ENCODE data around the gene CELF2. TPM values are rescaled to one million over a fixed set of nuclear protein-coding genes. Genes with fewer than 3 reads are reported as not detected.

Gene CELF2
- polyA plus RNA-seq, 1 donor from 2014 or later = 55.5 TPM

GRCh38 chr10:11223507-11224140 lies 206.0 kb downstream of the CELF2 start:
- no peaks in the 10 kb centered on the region for H3F3A ChIP-seq (ENCODE audit: insufficient read depth, low read length, poor library complexity, severe bottlenecking)
- H3K27ac ChIP-seq (ENCODE audit: low read length) = no peak overlapping the region
- no peak overlapping the region for H3K9ac ChIP-seq (ENCODE audit: low read length)
- TF ChIP-seq, protein P1, sequence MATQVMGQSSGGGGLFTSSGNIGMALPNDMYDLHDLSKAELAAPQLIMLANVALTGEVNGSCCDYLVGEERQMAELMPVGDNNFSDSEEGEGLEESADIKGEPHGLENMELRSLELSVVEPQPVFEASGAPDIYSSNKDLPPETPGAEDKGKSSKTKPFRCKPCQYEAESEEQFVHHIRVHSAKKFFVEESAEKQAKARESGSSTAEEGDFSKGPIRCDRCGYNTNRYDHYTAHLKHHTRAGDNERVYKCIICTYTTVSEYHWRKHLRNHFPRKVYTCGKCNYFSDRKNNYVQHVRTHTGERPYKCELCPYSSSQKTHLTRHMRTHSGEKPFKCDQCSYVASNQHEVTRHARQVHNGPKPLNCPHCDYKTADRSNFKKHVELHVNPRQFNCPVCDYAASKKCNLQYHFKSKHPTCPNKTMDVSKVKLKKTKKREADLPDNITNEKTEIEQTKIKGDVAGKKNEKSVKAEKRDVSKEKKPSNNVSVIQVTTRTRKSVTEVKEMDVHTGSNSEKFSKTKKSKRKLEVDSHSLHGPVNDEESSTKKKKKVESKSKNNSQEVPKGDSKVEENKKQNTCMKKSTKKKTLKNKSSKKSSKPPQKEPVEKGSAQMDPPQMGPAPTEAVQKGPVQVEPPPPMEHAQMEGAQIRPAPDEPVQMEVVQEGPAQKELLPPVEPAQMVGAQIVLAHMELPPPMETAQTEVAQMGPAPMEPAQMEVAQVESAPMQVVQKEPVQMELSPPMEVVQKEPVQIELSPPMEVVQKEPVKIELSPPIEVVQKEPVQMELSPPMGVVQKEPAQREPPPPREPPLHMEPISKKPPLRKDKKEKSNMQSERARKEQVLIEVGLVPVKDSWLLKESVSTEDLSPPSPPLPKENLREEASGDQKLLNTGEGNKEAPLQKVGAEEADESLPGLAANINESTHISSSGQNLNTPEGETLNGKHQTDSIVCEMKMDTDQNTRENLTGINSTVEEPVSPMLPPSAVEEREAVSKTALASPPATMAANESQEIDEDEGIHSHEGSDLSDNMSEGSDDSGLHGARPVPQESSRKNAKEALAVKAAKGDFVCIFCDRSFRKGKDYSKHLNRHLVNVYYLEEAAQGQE (IDR thresholded peaks at IDR 0.05; ENCODE audit: borderline replicate concordance) = no peak
- no peak for TF ChIP-seq TAF1 (IDR thresholded peaks at IDR 0.05; ENCODE audit: low read depth)
- no peak for TF ChIP-seq EZH2 (IDR thresholded peaks at IDR 0.05; ENCODE audit: borderline replicate concordance, insufficient read depth, low read length, poor library complexity, severe bottlenecking)
- no peak for TF ChIP-seq SMC3 (conservative IDR thresholded peaks at IDR 0.05; ENCODE audit: poor library complexity)
- no peak for TF ChIP-seq POLR2AphosphoS5 (IDR thresholded peaks at IDR 0.05)
- no peak for TF ChIP-seq RAD21 (conservative IDR thresholded peaks at IDR 0.05)
- TF ChIP-seq CTCF (IDR thresholded peaks at IDR 0.05; ENCODE audit: poor library complexity, severe bottlenecking) = no peak
- no peak for TF ChIP-seq MXI1 (conservative IDR thresholded peaks at IDR 0.05; ENCODE audit: poor library complexity, severe bottlenecking)
- TF ChIP-seq EP300 (conservative IDR thresholded peaks at IDR 0.05; ENCODE audit: poor library complexity, severe bottlenecking) = no peak
- H4K20me1 ChIP-seq (ENCODE audit: insufficient read depth) = no peaks in the 10 kb centered on the region
- H3K4me2 ChIP-seq (ENCODE audit: low read length) = no peak overlapping the region
- H3K27me3 ChIP-seq (ENCODE audit: insufficient read depth, low read depth, low read length) = no peaks in the 10 kb centered on the region
- H3K9me3 ChIP-seq (ENCODE audit: low read length) = no peaks in the 10 kb centered on the region
- no peak overlapping the region for H2AFZ ChIP-seq (ENCODE audit: low read depth, low read length)
- peaks cover 8% of the 10 kb centered on the region for H3K36me3 ChIP-seq (ENCODE audit: insufficient read depth, low read length)
- H3K4me3 ChIP-seq (ENCODE audit: low read length) = no peak overlapping the region
- H3K79me2 ChIP-seq (replicated peaks; ENCODE audit: insufficient read depth, low read length) = no peaks in the 10 kb centered on the region
- H3K9me2 ChIP-seq (ENCODE audit: insufficient read depth, low read length) = no peaks in the 10 kb centered on the region

GRCh38 chr10:11224321-11224720 lies 206.6 kb downstream of the CELF2 start:
- H3K27ac ChIP-seq (ENCODE audit: low read length) = no peak overlapping the region

More at GRCh38 chr10:11224321-11224720, 206.6 kb downstream of the CELF2 start:
- H3K4me3 ChIP-seq (ENCODE audit: low read length) = no peak overlapping the region
- H3K27me3 ChIP-seq (ENCODE audit: insufficient read depth, low read depth, low read length) = no peaks in the 10 kb centered on the region
- peaks cover 8% of the 10 kb centered on the region for H3K36me3 ChIP-seq (ENCODE audit: insufficient read depth, low read length)
- H2AFZ ChIP-seq (ENCODE audit: low read depth, low read length) = no peak overlapping the region
- H3F3A ChIP-seq (ENCODE audit: insufficient read depth, low read length, poor library complexity, severe bottlenecking) = no peaks in the 10 kb centered on the region
- no peak overlapping the region for H3K9ac ChIP-seq (ENCODE audit: low read length)
- no peak for TF ChIP-seq POLR2AphosphoS5 (IDR thresholded peaks at IDR 0.05)
- no peak for TF ChIP-seq MXI1 (conservative IDR thresholded peaks at IDR 0.05; ENCODE audit: poor library complexity, severe bottlenecking)
- TF ChIP-seq EP300 (conservative IDR thresholded peaks at IDR 0.05; ENCODE audit: poor library complexity, severe bottlenecking) = no peak
- no peak for TF ChIP-seq SMC3 (conservative IDR thresholded peaks at IDR 0.05; ENCODE audit: poor library complexity)
- TF ChIP-seq RAD21 (conservative IDR thresholded peaks at IDR 0.05) = no peak
- no peak for TF ChIP-seq CTCF (IDR thresholded peaks at IDR 0.05; ENCODE audit: poor library complexity, severe bottlenecking)
- TF ChIP-seq TAF1 (IDR thresholded peaks at IDR 0.05; ENCODE audit: low read depth) = no peak
- TF ChIP-seq, protein P1 (IDR thresholded peaks at IDR 0.05; ENCODE audit: borderline replicate concordance) = no peak
- TF ChIP-seq EZH2 (IDR thresholded peaks at IDR 0.05; ENCODE audit: borderline replicate concordance, insufficient read depth, low read length, poor library complexity, severe bottlenecking) = no peak
- no peaks in the 10 kb centered on the region for H4K20me1 ChIP-seq (ENCODE audit: insufficient read depth)
- no peaks in the 10 kb centered on the region for H3K79me2 ChIP-seq (replicated peaks; ENCODE audit: insufficient read depth, low read length)
- no peak overlapping the region for H3K4me2 ChIP-seq (ENCODE audit: low read length)
- H3K9me2 ChIP-seq (ENCODE audit: insufficient read depth, low read length) = no peaks in the 10 kb centered on the region
- no peaks in the 10 kb centered on the region for H3K9me3 ChIP-seq (ENCODE audit: low read length)
